IPS-15b (cell line): ENCODE results near the gene RAI1.
"Not testable (repeated sequence)": the region's sequence is repeated elsewhere in the genome, so short reads cannot be mapped to it uniquely, and the experiment has no call there.

Source experiments
- H3K27me3 ChIP-seq: one replicate; pipeline ENCODE4 v1.6.1; 2013; ENCODE audit warnings: low read length; ENCODE audit not compliant: control insufficient read depth, insufficient read depth
- H3K36me3 ChIP-seq: one replicate; pipeline ENCODE4 v1.6.1; 2013; ENCODE audit warnings: low read length; ENCODE audit not compliant: control insufficient read depth, insufficient read depth
- H3K4me1 ChIP-seq: one replicate; pipeline ENCODE4 v1.6.1; 2013; ENCODE audit warnings: mild to moderate bottlenecking, low read length; ENCODE audit not compliant: control insufficient read depth, insufficient read depth
- H3K4me3 ChIP-seq: one replicate; pipeline ENCODE4 v1.5.1; 2013; ENCODE audit warnings: low read depth, low read length
- H3K9ac ChIP-seq: one replicate; pipeline ENCODE4 v1.6.1; 2013; ENCODE audit warnings: low read depth, mild to moderate bottlenecking, low read length
- H3K9me3 ChIP-seq: one replicate; pipeline ENCODE4 v1.6.1; 2013; ENCODE audit warnings: mild to moderate bottlenecking, low read length; ENCODE audit not compliant: control insufficient read depth, insufficient read depth

Gene RAI1

GRCh38 chr17:17681187-17681743 is at the start of gene RAI1:
RAI1 (plus strand) TSS chr17:17681458; CDS start chr17:17792949, 111,491 bp downstream.
- Histone ChIP-seq H3K27me3 (peaks cover 87% of the 10 kb centered on the region), H3K4me3 (peak within 1 kb of the TSS; percentile 21), H3K9ac (no peak within 1 kb of the TSS), H3K36me3 (no peaks in the 10 kb centered on the region), H3K4me1 (peaks cover 5% of the 10 kb centered on the region), H3K9me3 (no peaks in the 10 kb centered on the region)

- H3K27me3 ChIP-seq, H3K4me1 ChIP-seq, H3K4me3 ChIP-seq, H3K9ac ChIP-seq, H3K36me3 ChIP-seq, H3K9me3 ChIP-seq: not testable (repeated sequence)
These were observed 48.6 kb upstream of the RAI1 start for GRCh38 chr17:17632690-17633089.

GRCh38 chr17:17633310-17633709 is 47.9 kb upstream of the RAI1 start:
- Histone ChIP-seq H3K9ac (no peak overlapping the region), H3K4me3 (no peak overlapping the region), H3K36me3 (no peaks in the 10 kb centered on the region), H3K9me3 (no peaks in the 10 kb centered on the region), H3K27me3 (no peaks in the 10 kb centered on the region), H3K4me1 (no peaks in the 10 kb centered on the region)

- no peaks in the 10 kb centered on the region for H3K9me3 ChIP-seq
- H3K9ac ChIP-seq, result no peak overlapping the region
- H3K4me3 ChIP-seq, result no peak overlapping the region
- H3K4me1 ChIP-seq, result no peaks in the 10 kb centered on the region
- H3K27me3 ChIP-seq, result no peaks in the 10 kb centered on the region
- H3K36me3 ChIP-seq, result no peaks in the 10 kb centered on the region
These were observed 46.1 kb upstream of the RAI1 start for GRCh38 chr17:17635126-17635525.

GRCh38 chr17:17635537-17636271 is 45.6 kb upstream of the RAI1 start:
- H3K4me3 ChIP-seq, H3K27me3 ChIP-seq, H3K4me1 ChIP-seq, H3K9me3 ChIP-seq, H3K36me3 ChIP-seq, H3K9ac ChIP-seq: not testable (repeated sequence)

GRCh38 chr17:17636272-17636885 is 44.9 kb upstream of the RAI1 start:
- Histone ChIP-seq H3K9me3 (no peaks in the 10 kb centered on the region), H3K9ac (no peak overlapping the region), H3K36me3 (no peaks in the 10 kb centered on the region), H3K4me3 (no peak overlapping the region), H3K4me1 (no peaks in the 10 kb centered on the region), H3K27me3 (no peaks in the 10 kb centered on the region)

GRCh38 chr17:17638467-17638866 is 42.8 kb upstream of the RAI1 start:
- Histone ChIP-seq H3K27me3 (no peaks in the 10 kb centered on the region), H3K4me1 (no peaks in the 10 kb centered on the region), H3K9me3 (no peaks in the 10 kb centered on the region), H3K4me3 (no peak overlapping the region), H3K9ac (no peak overlapping the region), H3K36me3 (no peaks in the 10 kb centered on the region)

GRCh38 chr17:17639661-17640270 is 41.5 kb upstream of the RAI1 start:
- not testable (repeated sequence) for H3K9ac ChIP-seq, H3K36me3 ChIP-seq, H3K27me3 ChIP-seq, H3K4me3 ChIP-seq, H3K4me1 ChIP-seq, H3K9me3 ChIP-seq

GRCh38 chr17:17641621-17642409 is 39.4 kb upstream of the RAI1 start:
- Histone ChIP-seq H3K4me3 (no peak overlapping the region), H3K36me3 (no peaks in the 10 kb centered on the region), H3K4me1 (no peaks in the 10 kb centered on the region), H3K27me3 (no peaks in the 10 kb centered on the region), H3K9me3 (no peaks in the 10 kb centered on the region), H3K9ac (no peak overlapping the region)

GRCh38 chr17:17645148-17645547 is 36.1 kb upstream of the RAI1 start:
- H3K9me3 ChIP-seq, H3K27me3 ChIP-seq, H3K9ac ChIP-seq: not testable (repeated sequence)

GRCh38 chr17:17645961-17646360 is 35.3 kb upstream of the RAI1 start:
- no peaks in the 10 kb centered on the region for H3K27me3 ChIP-seq
- no peaks in the 10 kb centered on the region for H3K4me1 ChIP-seq
- H3K9me3 ChIP-seq, result no peaks in the 10 kb centered on the region
- no peak overlapping the region for H3K9ac ChIP-seq
- H3K4me3 ChIP-seq, result no peak overlapping the region
- no peaks in the 10 kb centered on the region for H3K36me3 ChIP-seq

More at GRCh38 chr17:17645148-17645547, 36.1 kb upstream of the RAI1 start:
- not testable (repeated sequence) for H3K4me3 ChIP-seq, H3K36me3 ChIP-seq, H3K4me1 ChIP-seq
